ENCODE results near the gene TUBGCP2.
"Not testable (repeated sequence)": the region's sequence is repeated elsewhere in the genome, so short reads cannot be mapped to it uniquely, and the experiment has no call there.

Gene TUBGCP2

DNA sequence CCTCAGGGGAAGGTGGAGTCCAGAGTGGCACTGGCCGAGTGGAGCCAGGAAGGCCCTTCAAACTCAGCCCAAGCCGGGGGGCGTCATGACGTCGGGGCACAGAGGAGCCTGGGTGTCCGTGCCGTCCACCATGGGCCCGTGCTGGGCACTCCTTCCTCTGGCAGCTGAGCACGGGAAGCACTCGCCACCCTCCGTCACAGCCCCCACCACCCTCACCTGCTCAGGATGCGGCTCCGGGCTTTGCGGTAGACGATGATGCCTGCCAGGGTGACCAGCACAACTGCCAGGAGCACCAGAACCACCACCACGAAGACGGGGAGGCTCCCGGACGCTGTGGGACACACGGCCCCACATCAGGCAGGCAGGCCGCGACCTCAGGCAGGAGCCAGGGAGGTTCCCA is 40.1 kb downstream of the TUBGCP2 start:
- H3K9ac ChIP-seq (ENCODE audit: low read length): no peak overlapping the region
- no peaks in the 10 kb centered on the region for H3K27me3 ChIP-seq (ENCODE audit: insufficient read depth, low read length, poor library complexity)
- no peak overlapping the region for H3K4me3 ChIP-seq (ENCODE audit: low read length)
- H3K23ac ChIP-seq (ENCODE audit: low read length): no peak overlapping the region
- H3K27ac ChIP-seq (ENCODE audit: low read depth, low read length): no peak overlapping the region
- H4K8ac ChIP-seq (ENCODE audit: low read depth, low read length): no peak overlapping the region
- no peak overlapping the region for H2BK15ac ChIP-seq (replicated peaks; ENCODE audit: low read depth)
- no peak overlapping the region for H2BK5ac ChIP-seq (ENCODE audit: low read length)
- H3K4ac ChIP-seq (ENCODE audit: low read depth, low read length): no peak overlapping the region
- no peak overlapping the region for H2BK120ac ChIP-seq (ENCODE audit: low read depth, low read length)
- WGBS (ENCODE audit: extremely low coverage, insufficient coverage, low lambda C conversion rate): no CpG with 5 or more reads among the region's 22 CpGs
- no peak overlapping the region for H3K4me2 ChIP-seq (ENCODE audit: low read length)
- no peak overlapping the region for H4K5ac ChIP-seq (ENCODE audit: low read length)
- no peaks in the 10 kb centered on the region for H3K79me1 ChIP-seq (ENCODE audit: low read length)
- no peak for DNase-seq
- H3K36me3 ChIP-seq (ENCODE audit: control insufficient read depth, insufficient read depth, low read length): no peaks in the 10 kb centered on the region
- no peak overlapping the region for H3K56ac ChIP-seq (ENCODE audit: low read length)
- H3K79me2 ChIP-seq (ENCODE audit: control insufficient read depth, insufficient read depth, low read length): no peaks in the 10 kb centered on the region
- no peak overlapping the region for H3K18ac ChIP-seq (ENCODE audit: low read length)
- H2AK5ac ChIP-seq (ENCODE audit: low read length): no peak overlapping the region
- H3K4me1 ChIP-seq (ENCODE audit: control insufficient read depth, low read depth, low read length): no peaks in the 10 kb centered on the region

DNA sequence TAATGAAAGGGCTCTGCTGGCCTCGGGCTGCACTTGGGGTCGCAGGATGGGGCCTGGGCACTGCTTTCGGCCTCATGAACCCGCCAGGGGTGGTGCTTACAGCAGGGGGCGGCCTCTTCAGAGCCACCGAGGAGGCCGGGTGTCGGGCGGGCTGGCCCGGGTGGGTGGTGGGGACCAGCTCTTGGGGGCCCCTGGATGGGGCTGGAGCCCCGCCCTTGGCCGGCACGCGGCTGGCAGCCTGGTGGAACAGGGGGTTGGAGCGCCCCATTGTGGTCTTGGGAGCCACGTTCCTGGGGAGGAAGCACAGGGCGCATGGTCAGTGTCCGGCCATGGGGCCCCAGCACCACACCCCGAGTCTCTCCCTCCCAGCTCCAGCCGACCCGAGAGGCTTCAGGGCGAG is 40.8 kb downstream of the TUBGCP2 start:
- no peak overlapping the region for H2BK15ac ChIP-seq (replicated peaks; ENCODE audit: low read depth)
- H3K79me1 ChIP-seq (ENCODE audit: low read length): no peaks in the 10 kb centered on the region
- H3K4me1 ChIP-seq (ENCODE audit: control insufficient read depth, low read depth, low read length): no peaks in the 10 kb centered on the region
- H3K4me3 ChIP-seq (ENCODE audit: low read length): no peak overlapping the region
- no peaks in the 10 kb centered on the region for H3K27me3 ChIP-seq (ENCODE audit: insufficient read depth, low read length, poor library complexity)
- no peak overlapping the region for H3K56ac ChIP-seq (ENCODE audit: low read length)
- no peak overlapping the region for H3K9ac ChIP-seq (ENCODE audit: low read length)
- H3K4ac ChIP-seq (ENCODE audit: low read depth, low read length): no peak overlapping the region
- H3K27ac ChIP-seq (ENCODE audit: low read depth, low read length): no peak overlapping the region
- no peak for DNase-seq
- H3K79me2 ChIP-seq (ENCODE audit: control insufficient read depth, insufficient read depth, low read length): no peaks in the 10 kb centered on the region
- H2BK5ac ChIP-seq (ENCODE audit: low read length): no peak overlapping the region
- no peak overlapping the region for H2AK5ac ChIP-seq (ENCODE audit: low read length)
- H4K8ac ChIP-seq (ENCODE audit: low read depth, low read length): no peak overlapping the region
- H3K23ac ChIP-seq (ENCODE audit: low read length): no peak overlapping the region
- WGBS (ENCODE audit: extremely low coverage, insufficient coverage, low lambda C conversion rate): no CpG with 5 or more reads among the region's 22 CpGs
- H2BK120ac ChIP-seq (ENCODE audit: low read depth, low read length): no peak overlapping the region
- no peak overlapping the region for H3K4me2 ChIP-seq (ENCODE audit: low read length)
- H4K5ac ChIP-seq (ENCODE audit: low read length): no peak overlapping the region
- no peaks in the 10 kb centered on the region for H3K36me3 ChIP-seq (ENCODE audit: control insufficient read depth, insufficient read depth, low read length)
- H3K18ac ChIP-seq (ENCODE audit: low read length): no peak overlapping the region

DNA sequence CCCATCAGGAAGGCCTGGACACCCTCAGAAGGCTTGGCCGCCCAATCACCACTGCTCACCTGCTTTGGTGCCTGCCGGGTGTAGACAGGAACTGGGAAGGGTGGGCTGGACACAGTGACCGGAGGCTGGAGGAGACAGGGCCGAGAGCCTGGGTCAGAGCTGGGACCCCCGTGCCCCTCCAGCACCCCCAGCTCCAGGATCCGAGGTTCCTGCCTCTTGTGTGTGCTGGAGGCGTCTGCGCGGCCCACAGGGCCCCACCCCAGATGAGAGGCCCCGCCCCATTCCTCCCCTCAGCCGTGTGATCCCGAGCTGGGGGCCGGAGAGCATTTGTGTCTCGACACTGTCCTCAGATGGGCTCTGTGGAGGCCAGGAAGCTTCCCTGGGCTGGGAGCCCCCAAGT is 41.4 kb downstream of the TUBGCP2 start:
- no peaks in the 10 kb centered on the region for H3K36me3 ChIP-seq (ENCODE audit: control insufficient read depth, insufficient read depth, low read length)
- H3K23ac ChIP-seq (ENCODE audit: low read length): no peak overlapping the region
- no peak overlapping the region for H4K8ac ChIP-seq (ENCODE audit: low read depth, low read length)
- no peak overlapping the region for H3K4me3 ChIP-seq (ENCODE audit: low read length)
- no peak overlapping the region for H3K27ac ChIP-seq (ENCODE audit: low read depth, low read length)
- no peak overlapping the region for H2BK120ac ChIP-seq (ENCODE audit: low read depth, low read length)
- no CpG with 5 or more reads among the region's 14 CpGs for WGBS (ENCODE audit: extremely low coverage, insufficient coverage, low lambda C conversion rate)
- no peak overlapping the region for H2BK5ac ChIP-seq (ENCODE audit: low read length)
- H3K9ac ChIP-seq (ENCODE audit: low read length): no peak overlapping the region
- no peaks in the 10 kb centered on the region for H3K79me2 ChIP-seq (ENCODE audit: control insufficient read depth, insufficient read depth, low read length)
- H3K18ac ChIP-seq (ENCODE audit: low read length): no peak overlapping the region
- H3K4ac ChIP-seq (ENCODE audit: low read depth, low read length): no peak overlapping the region
- H4K5ac ChIP-seq (ENCODE audit: low read length): no peak overlapping the region
- H3K4me2 ChIP-seq (ENCODE audit: low read length): no peak overlapping the region
- H3K56ac ChIP-seq (ENCODE audit: low read length): no peak overlapping the region
- H2BK15ac ChIP-seq (replicated peaks; ENCODE audit: low read depth): no peak overlapping the region
- no peaks in the 10 kb centered on the region for H3K79me1 ChIP-seq (ENCODE audit: low read length)
- H2AK5ac ChIP-seq (ENCODE audit: low read length): no peak overlapping the region
- H3K4me1 ChIP-seq (ENCODE audit: control insufficient read depth, low read depth, low read length): no peaks in the 10 kb centered on the region
- DNase-seq: no peak
- no peaks in the 10 kb centered on the region for H3K27me3 ChIP-seq (ENCODE audit: insufficient read depth, low read length, poor library complexity)

DNA sequence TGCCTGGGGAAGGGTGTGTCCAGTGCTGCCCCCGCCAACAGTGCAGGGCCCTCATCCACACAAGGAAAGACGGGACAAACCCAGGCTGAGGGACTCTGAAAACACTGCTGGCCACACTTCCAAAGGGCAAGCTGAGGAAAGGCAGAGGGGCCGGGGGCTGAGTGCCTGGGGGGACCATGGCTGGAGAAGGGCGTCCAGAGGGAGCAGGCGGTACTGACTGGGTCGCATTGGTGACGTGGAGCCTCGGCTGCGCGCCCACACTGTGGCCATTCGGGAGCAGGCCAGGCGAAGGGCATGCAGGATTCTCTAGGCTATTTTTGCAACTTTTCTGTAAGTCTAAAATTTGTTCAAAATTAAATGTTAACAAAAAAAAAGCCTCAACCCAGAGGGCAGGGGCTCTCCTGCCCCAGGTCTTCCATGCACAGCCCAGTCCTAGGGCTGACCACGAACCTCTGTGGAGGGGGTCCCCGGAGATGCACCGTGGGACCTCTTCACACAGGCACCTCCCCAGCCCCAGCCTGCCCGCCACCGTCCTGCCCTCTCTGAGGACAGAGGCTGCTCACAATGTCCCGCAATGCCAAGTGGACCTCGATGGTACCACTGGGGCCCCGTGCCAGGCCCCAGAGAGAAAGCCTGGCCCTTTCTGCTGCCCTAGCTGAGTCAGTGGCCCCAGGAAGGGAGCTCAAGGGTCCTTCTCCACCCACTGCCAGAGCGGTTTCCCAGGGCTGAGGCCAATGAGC is 42.4 kb downstream of the TUBGCP2 start:
- Histone ChIP-seq H2BK5ac (ENCODE audit: low read length) (no peak overlapping the region), H2BK15ac (replicated peaks; ENCODE audit: low read depth) (no peak overlapping the region), H3K27me3 (ENCODE audit: insufficient read depth, low read length, poor library complexity) (no peaks in the 10 kb centered on the region), H3K18ac (ENCODE audit: low read length) (no peak overlapping the region), H3K9ac (ENCODE audit: low read length) (no peak overlapping the region), H3K4me2 (ENCODE audit: low read length) (no peak overlapping the region), H4K5ac (ENCODE audit: low read length) (no peak overlapping the region), H3K36me3 (ENCODE audit: control insufficient read depth, insufficient read depth, low read length) (no peaks in the 10 kb centered on the region), H4K8ac (ENCODE audit: low read depth, low read length) (no peak overlapping the region), H2BK120ac (ENCODE audit: low read depth, low read length) (no peak overlapping the region), H3K79me1 (ENCODE audit: low read length) (no peaks in the 10 kb centered on the region), H3K4ac (ENCODE audit: low read depth, low read length) (no peak overlapping the region), H3K4me1 (ENCODE audit: control insufficient read depth, low read depth, low read length) (no peaks in the 10 kb centered on the region), H3K4me3 (ENCODE audit: low read length) (no peak overlapping the region), H3K27ac (ENCODE audit: low read depth, low read length) (no peak overlapping the region), H3K23ac (ENCODE audit: low read length) (no peak overlapping the region), H2AK5ac (ENCODE audit: low read length) (no peak overlapping the region), H3K56ac (ENCODE audit: low read length) (no peak overlapping the region), H3K79me2 (ENCODE audit: control insufficient read depth, insufficient read depth, low read length) (no peaks in the 10 kb centered on the region)
- no peak for DNase-seq
- no CpG with 5 or more reads among the region's 21 CpGs for WGBS (ENCODE audit: extremely low coverage, insufficient coverage, low lambda C conversion rate)

DNA sequence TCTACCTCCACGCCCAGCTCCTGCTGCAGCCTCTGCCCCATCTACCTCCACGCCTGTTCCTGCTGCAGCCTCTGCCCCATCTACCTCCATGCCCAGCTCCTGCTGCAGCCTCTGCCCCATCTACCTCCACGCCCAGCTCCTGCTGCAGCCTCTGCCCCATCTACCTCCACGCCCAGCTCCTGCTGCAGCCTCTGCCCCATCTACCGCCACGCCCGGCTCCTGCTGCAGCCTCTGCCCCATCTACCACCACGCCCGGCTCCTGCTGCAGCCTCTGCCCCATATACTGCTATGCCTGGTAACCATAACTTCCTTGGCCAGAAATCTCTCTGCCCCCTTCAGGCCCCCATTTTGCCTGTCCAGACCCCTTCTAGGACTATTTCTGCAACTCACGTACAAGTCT is 43.6 kb downstream of the TUBGCP2 start:
- H3K4ac ChIP-seq (ENCODE audit: low read depth, low read length); H3K79me1 ChIP-seq (ENCODE audit: low read length); H3K79me2 ChIP-seq (ENCODE audit: control insufficient read depth, insufficient read depth, low read length): not testable (repeated sequence)

DNA sequence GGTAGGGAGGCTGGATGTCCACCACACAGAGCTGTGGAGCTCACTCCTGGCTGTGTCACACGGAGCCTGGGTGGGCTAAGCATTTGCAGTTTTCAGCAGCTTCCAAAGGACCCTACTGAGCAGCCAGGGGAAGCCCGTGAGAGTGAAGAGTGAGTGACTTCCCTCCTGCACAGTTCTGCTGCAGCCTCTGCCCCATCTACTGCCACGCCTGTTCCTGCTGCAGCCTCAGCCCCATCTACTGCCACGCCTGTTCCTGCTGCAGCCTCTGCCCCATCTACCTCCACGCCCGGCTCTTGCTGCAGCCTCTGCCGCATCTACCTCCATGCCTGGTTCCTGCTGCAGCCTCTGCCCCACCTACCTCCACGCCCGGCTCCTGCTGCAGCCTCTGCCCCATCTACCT is 44.2 kb downstream of the TUBGCP2 start:
- no peak overlapping the region for H2AK5ac ChIP-seq (ENCODE audit: low read length)
- no peak overlapping the region for H3K4me2 ChIP-seq (ENCODE audit: low read length)
- H3K18ac ChIP-seq (ENCODE audit: low read length): no peak overlapping the region
- no peak for DNase-seq
- H3K27me3 ChIP-seq (ENCODE audit: insufficient read depth, low read length, poor library complexity): no peaks in the 10 kb centered on the region
- no peak overlapping the region for H2BK120ac ChIP-seq (ENCODE audit: low read depth, low read length)
- no peak overlapping the region for H3K4me3 ChIP-seq (ENCODE audit: low read length)
- H3K27ac ChIP-seq (ENCODE audit: low read depth, low read length): no peak overlapping the region
- no peaks in the 10 kb centered on the region for H3K79me2 ChIP-seq (ENCODE audit: control insufficient read depth, insufficient read depth, low read length)
- no CpG with 5 or more reads among the region's 9 CpGs for WGBS (ENCODE audit: extremely low coverage, insufficient coverage, low lambda C conversion rate)
- no peaks in the 10 kb centered on the region for H3K36me3 ChIP-seq (ENCODE audit: control insufficient read depth, insufficient read depth, low read length)
- no peak overlapping the region for H2BK15ac ChIP-seq (replicated peaks; ENCODE audit: low read depth)
- H3K23ac ChIP-seq (ENCODE audit: low read length): no peak overlapping the region
- no peak overlapping the region for H3K4ac ChIP-seq (ENCODE audit: low read depth, low read length)
- no peaks in the 10 kb centered on the region for H3K4me1 ChIP-seq (ENCODE audit: control insufficient read depth, low read depth, low read length)
- no peak overlapping the region for H4K8ac ChIP-seq (ENCODE audit: low read depth, low read length)
- H2BK5ac ChIP-seq (ENCODE audit: low read length): no peak overlapping the region
- H3K9ac ChIP-seq (ENCODE audit: low read length): no peak overlapping the region
- no peak overlapping the region for H4K5ac ChIP-seq (ENCODE audit: low read length)
- no peak overlapping the region for H3K56ac ChIP-seq (ENCODE audit: low read length)
- no peaks in the 10 kb centered on the region for H3K79me1 ChIP-seq (ENCODE audit: low read length)

More for the DNA sequence above, 43.6 kb downstream of the TUBGCP2 start:
- not testable (repeated sequence) for H2BK5ac ChIP-seq (ENCODE audit: low read length); H3K27me3 ChIP-seq (ENCODE audit: insufficient read depth, low read length, poor library complexity); H3K9ac ChIP-seq (ENCODE audit: low read length); DNase-seq; H3K18ac ChIP-seq (ENCODE audit: low read length); H3K4me1 ChIP-seq (ENCODE audit: control insufficient read depth, low read depth, low read length); H2AK5ac ChIP-seq (ENCODE audit: low read length); H3K4me2 ChIP-seq (ENCODE audit: low read length); H3K4me3 ChIP-seq (ENCODE audit: low read length); H3K27ac ChIP-seq (ENCODE audit: low read depth, low read length); H4K8ac ChIP-seq (ENCODE audit: low read depth, low read length); H2BK120ac ChIP-seq (ENCODE audit: low read depth, low read length); H3K23ac ChIP-seq (ENCODE audit: low read length); H3K36me3 ChIP-seq (ENCODE audit: control insufficient read depth, insufficient read depth, low read length); H2BK15ac ChIP-seq (replicated peaks; ENCODE audit: low read depth); H3K56ac ChIP-seq (ENCODE audit: low read length); H4K5ac ChIP-seq (ENCODE audit: low read length)
- WGBS (ENCODE audit: extremely low coverage, insufficient coverage, low lambda C conversion rate): no CpG with 5 or more reads among the region's 10 CpGs

All from mesendoderm (in vitro differentiated cells).